Measurements from ENCODE around the gene ADAMTS9.

DNA sequence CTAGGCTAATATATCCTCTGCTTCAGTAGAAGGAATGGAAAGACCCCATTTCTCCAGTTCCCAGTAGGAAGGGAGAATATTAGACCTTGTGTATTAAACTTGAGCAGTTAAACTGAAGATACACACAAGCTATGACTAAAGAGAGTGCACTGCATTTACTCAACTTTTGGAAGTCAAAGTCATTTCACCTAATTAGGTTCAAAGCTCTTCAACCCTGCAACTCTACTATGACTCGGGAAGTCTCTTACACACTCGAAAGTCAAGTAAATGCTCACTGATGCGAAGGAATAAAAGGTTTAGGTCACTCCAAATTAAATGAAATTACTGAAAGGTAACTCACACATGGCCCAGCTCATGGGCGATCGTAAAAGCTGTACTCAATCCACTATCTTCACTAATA, 33.8 kb downstream of the ADAMTS9 start:
- TF ChIP-seq, protein P1, sequence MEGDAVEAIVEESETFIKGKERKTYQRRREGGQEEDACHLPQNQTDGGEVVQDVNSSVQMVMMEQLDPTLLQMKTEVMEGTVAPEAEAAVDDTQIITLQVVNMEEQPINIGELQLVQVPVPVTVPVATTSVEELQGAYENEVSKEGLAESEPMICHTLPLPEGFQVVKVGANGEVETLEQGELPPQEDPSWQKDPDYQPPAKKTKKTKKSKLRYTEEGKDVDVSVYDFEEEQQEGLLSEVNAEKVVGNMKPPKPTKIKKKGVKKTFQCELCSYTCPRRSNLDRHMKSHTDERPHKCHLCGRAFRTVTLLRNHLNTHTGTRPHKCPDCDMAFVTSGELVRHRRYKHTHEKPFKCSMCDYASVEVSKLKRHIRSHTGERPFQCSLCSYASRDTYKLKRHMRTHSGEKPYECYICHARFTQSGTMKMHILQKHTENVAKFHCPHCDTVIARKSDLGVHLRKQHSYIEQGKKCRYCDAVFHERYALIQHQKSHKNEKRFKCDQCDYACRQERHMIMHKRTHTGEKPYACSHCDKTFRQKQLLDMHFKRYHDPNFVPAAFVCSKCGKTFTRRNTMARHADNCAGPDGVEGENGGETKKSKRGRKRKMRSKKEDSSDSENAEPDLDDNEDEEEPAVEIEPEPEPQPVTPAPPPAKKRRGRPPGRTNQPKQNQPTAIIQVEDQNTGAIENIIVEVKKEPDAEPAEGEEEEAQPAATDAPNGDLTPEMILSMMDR (IDR thresholded peaks at IDR 0.05) = no peak
- TF ChIP-seq POLR2A (IDR thresholded peaks at IDR 0.05) = no peak
